Measurements from ENCODE around the gene USP17L18.
"Not testable (repeated sequence)": the region's sequence is repeated elsewhere in the genome, so short reads cannot be mapped to it uniquely, and the experiment has no call there.

Gene USP17L18, protein sequence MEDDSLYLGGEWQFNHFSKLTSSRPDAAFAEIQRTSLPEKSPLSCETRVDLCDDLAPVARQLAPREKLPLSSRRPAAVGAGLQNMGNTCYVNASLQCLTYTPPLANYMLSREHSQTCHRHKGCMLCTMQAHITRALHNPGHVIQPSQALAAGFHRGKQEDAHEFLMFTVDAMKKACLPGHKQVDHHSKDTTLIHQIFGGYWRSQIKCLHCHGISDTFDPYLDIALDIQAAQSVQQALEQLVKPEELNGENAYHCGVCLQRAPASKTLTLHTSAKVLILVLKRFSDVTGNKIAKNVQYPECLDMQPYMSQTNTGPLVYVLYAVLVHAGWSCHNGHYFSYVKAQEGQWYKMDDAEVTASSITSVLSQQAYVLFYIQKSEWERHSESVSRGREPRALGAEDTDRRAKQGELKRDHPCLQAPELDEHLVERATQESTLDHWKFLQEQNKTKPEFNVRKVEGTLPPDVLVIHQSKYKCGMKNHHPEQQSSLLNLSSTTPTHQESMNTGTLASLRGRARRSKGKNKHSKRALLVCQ

DNA sequence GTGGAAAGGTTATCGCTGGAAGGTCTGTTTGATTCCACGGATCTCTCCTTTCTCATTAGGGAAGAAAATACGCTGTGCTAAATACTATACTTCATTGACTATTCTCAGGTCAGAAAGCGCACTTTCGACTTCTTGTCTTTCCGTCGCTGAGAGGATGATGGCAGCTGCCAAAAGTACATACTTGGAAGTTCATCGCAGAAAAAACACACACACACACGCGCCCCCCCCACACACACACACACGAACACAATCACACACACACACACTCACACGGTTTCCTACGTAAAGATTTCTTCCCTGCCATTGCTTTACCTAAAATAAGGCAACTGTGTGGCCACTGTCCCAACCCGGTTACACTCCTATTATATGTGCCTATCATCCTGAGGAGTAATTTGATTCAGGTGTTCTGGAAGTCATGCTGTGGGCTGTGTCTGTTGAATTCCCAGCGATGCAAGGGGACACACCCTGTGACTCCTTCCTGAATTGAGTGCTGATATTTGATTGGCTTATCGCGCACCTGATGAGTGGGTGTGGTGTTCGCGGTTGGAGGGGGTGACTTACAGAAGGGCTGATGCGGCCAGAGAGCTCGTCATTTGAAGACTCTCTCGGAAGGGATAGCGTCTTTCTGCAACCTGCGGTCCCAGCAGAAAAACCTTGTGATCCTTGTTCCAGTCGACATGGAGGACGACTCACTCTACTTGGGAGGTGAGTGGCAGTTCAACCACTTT is at the start of gene USP17L18:
Gene USP17L18, plus strand, starts transcription at position 678 of the 728 bp plus-strand sequence. Its CDS starts 0 bp downstream, at position 678.
- DNase-seq (ENCODE audit: low read depth): not testable (repeated sequence)

DNA sequence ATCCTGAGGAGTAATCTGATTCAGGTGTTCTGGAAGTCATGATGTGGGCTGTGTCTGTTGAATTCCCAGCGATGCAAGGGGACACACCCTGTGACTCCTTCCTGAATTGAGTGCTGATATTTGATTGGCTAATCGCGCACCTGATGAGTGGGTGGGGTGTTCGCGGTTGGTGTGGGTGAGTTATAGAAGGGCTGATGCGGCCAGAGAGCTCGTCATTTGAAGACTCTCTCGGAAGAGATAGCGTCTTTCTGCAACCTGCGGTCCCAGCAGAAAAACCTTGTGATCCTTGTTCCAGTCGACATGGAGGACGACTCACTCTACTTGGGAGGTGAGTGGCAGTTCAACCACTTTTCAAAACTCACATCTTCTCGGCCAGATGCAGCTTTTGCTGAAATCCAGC is 38.1 kb upstream of the USP17L18 start, which contains the start of gene USP17L10:
Gene USP17L10, plus strand, starts transcription at position 301 of the 400 bp plus-strand sequence. Its CDS starts 0 bp downstream, at position 301.
- not testable (repeated sequence) for DNase-seq (ENCODE audit: low read depth)

DNA sequence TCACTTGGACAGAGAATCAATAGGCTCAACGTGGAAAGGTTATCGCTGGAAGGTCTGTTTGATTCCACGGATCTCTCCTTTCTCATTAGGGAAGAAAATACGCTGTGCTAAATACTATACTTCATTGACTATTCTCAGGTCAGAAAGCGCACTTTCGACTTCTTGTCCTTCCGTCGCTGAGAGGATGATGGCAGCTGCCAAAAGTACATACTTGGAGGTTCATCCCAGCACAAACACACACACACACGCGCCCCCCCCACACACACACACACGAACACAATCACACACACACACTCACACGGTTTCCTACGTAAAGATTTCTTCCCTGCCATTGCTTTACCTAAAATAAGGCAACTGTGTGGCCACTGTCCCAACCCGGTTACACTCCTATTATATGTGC is 33.7 kb upstream of the USP17L18 start:
- not testable (repeated sequence) for DNase-seq (ENCODE audit: low read depth)

DNA sequence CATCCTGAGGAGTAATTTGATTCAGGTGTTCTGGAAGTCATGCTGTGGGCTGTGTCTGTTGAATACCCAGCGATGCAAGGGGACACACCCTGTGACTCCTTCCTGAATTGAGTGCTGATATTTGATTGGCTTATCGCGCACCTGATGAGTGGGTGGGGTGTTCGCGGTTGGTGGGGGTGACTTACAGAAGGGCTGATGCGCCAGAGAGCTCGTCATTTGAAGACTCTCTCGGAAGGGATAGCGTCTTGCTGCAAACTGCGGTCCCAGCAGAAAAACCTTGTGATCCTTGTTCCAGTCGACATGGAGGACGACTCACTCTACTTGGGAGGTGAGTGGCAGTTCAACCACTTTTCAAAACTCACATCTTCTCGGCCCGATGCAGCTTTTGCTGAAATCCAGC is 33.3 kb upstream of the USP17L18 start, which contains the start of gene USP17L11:
Gene USP17L11, plus strand, starts transcription at position 301 of the 400 bp plus-strand sequence. Its CDS starts 0 bp downstream, at position 301.
- DNase-seq (ENCODE audit: low read depth): not testable (repeated sequence)

DNA sequence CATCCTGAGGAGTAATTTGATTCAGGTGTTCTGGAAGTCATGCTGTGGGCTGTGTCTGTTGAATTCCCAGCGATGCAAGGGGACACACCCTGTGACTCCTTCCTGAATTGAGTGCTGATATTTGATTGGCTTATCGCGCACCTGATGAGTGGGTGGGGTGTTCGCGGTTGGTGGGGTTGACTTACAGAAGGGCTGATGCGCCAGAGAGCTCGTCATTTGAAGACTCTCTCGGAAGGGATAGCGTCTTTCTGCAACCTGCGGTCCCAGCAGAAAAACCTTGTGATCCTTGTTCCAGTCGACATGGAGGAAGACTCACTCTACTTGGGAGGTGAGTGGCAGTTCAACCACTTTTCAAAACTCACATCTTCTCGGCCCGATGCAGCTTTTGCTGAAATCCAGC is 28.6 kb upstream of the USP17L18 start, which contains the start of gene USP17L12:
Gene USP17L12, plus strand, starts transcription at position 301 of the 400 bp plus-strand sequence. Its CDS starts 0 bp downstream, at position 301.
- DNase-seq (ENCODE audit: low read depth): not testable (repeated sequence)

DNA sequence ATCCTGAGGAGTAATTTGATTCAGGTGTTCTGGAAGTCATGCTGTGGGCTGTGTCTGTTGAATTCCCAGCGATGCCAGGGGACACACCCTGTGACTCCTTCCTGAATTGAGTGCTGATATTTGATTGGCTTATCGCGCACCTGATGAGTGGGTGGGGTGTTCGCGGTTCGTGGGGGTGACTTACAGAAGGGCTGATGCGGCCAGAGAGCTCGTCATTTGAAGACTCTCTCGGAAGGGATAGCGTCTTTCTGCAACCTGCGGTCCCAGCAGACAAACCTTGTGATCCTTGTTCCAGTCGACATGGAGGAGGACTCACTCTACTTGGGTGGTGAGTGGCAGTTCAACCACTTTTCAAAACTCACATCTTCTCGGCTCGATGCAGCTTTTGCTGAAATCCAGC is 23.8 kb upstream of the USP17L18 start, which contains the start of gene USP17L13:
Gene USP17L13, plus strand, starts transcription at position 301 of the 400 bp plus-strand sequence. Its CDS starts 0 bp downstream, at position 301.
- not testable (repeated sequence) for DNase-seq (ENCODE audit: low read depth)

DNA sequence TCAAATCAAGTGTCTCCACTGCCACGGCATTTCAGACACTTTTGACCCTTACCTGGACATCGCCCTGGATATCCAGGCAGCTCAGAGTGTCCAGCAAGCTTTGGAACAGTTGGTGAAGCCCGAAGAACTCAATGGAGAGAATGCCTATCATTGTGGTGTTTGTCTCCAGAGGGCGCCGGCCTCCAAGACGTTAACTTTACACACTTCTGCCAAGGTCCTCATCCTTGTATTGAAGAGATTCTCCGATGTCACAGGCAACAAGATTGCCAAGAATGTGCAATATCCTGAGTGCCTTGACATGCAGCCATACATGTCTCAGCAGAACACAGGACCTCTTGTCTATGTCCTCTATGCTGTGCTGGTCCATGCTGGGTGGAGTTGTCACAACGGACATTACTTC is 18.2 kb upstream of the USP17L18 start:
- DNase-seq (ENCODE audit: low read depth): not testable (repeated sequence)

DNA sequence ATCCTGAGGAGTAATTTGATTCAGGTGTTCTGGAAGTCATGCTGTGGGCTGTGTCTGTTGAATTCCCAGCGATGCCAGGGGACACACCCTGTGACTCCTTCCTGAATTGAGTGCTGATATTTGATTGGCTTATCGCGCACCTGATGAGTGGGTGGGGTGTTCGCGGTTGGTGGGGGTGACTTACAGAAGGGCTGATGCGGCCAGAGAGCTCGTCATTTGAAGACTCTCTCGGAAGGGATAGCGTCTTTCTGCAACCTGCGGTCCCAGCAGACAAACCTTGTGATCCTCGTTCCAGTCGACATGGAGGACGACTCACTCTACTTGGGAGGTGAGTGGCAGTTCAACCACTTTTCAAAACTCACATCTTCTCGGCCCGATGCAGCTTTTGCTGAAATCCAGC is 14.3 kb upstream of the USP17L18 start, which contains the start of gene USP17L15:
Gene USP17L15, plus strand, starts transcription at position 301 of the 400 bp plus-strand sequence. Its CDS starts 0 bp downstream, at position 301.
- DNase-seq (ENCODE audit: low read depth): not testable (repeated sequence)

DNA sequence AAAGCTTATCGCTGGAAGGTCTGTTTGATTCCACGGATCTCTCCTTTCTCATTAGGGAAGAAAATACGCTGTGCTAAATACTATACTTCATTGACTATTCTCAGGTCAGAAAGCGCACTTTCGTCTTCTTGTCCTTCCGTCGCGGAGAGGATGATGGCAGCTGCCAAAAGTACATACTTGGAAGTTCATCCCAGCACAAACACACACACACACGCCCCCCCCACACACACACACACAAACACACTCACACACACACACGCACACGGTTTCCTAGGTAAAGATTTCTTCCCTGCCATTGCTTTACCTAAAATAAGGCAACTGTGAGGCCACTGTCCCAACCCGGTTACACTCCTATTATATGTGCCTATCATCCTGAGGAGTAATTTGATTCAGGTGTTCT is 10.0 kb upstream of the USP17L18 start:
- not testable (repeated sequence) for DNase-seq (ENCODE audit: low read depth)

DNA sequence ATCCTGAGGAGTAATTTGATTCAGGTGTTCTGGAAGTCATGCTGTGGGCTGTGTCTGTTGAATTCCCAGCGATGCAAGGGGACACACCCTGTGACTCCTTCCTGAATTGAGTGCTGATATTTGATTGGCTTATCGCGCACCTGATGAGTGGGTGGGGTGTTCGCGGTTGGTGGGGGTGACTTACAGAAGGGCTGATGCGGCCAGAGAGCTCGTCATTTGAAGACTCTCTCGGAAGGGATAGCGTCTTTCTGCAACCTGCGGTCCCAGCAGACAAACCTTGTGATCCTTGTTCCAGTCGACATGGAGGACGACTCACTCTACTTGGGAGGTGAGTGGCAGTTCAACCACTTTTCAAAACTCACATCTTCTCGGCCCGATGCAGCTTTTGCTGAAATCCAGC is 4.9 kb upstream of the USP17L18 start, which contains the start of gene USP17L17:
Gene USP17L17, plus strand, starts transcription at position 301 of the 400 bp plus-strand sequence. Its CDS starts 0 bp downstream, at position 301.
- not testable (repeated sequence) for DNase-seq (ENCODE audit: low read depth)

DNA sequence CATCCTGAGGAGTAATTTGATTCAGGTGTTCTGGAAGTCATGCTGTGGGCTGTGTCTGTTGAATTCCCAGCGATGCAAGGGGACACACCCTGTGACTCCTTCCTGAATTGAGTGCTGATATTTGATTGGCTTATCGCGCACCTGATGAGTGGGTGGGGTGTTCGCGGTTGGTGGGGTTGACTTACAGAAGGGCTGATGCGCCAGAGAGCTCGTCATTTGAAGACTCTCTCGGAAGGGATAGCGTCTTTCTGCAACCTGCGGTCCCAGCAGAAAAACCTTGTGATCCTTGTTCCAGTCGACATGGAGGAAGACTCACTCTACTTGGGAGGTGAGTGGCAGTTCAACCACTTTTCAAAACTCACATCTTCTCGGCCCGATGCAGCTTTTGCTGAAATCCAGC is 4.6 kb downstream of the USP17L18 start, which contains the start of gene USP17L19:
Gene USP17L19, plus strand, starts transcription at position 301 of the 400 bp plus-strand sequence. Its CDS starts 0 bp downstream, at position 301.
- DNase-seq (ENCODE audit: low read depth): not testable (repeated sequence)

DNA sequence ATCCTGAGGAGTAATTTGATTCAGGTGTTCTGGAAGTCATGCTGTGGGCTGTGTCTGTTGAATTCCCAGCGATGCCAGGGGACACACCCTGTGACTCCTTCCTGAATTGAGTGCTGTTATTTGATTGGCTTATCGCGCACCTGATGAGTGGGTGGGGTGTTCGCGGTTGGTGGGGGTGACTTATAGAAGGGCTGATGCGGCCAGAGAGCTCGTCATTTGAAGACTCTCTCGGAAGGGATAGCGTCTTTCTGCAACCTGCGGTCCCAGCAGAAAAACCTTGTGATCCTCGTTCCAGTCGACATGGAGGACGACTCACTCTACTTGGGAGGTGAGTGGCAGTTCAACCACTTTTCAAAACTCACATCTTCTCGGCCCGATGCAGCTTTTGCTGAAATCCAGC is 9.4 kb downstream of the USP17L18 start, which contains the start of gene USP17L20:
Gene USP17L20, plus strand, starts transcription at position 301 of the 400 bp plus-strand sequence. Its CDS starts 0 bp downstream, at position 301.
- not testable (repeated sequence) for DNase-seq (ENCODE audit: low read depth)

DNA sequence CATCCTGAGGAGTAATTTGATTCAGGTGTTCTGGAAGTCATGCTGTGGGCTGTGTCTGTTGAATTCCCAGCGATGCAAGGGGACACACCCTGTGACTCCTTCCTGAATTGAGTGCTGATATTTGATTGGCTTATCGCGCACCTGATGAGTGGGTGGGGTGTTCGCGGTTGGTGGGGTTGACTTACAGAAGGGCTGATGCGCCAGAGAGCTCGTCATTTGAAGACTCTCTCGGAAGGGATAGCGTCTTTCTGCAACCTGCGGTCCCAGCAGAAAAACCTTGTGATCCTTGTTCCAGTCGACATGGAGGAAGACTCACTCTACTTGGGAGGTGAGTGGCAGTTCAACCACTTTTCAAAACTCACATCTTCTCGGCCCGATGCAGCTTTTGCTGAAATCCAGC is 14.1 kb downstream of the USP17L18 start, which contains the start of gene USP17L21:
Gene USP17L21, plus strand, starts transcription at position 301 of the 400 bp plus-strand sequence. Its CDS starts 0 bp downstream, at position 301.
- DNase-seq (ENCODE audit: low read depth): not testable (repeated sequence)

DNA sequence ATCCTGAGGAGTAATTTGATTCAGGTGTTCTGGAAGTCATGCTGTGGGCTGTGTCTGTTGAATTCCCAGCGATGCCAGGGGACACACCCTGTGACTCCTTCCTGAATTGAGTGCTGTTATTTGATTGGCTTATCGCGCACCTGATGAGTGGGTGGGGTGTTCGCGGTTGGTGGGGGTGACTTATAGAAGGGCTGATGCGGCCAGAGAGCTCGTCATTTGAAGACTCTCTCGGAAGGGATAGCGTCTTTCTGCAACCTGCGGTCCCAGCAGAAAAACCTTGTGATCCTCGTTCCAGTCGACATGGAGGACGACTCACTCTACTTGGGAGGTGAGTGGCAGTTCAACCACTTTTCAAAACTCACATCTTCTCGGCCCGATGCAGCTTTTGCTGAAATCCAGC is 18.9 kb downstream of the USP17L18 start, which contains the start of gene USP17L22:
Gene USP17L22, plus strand, starts transcription at position 301 of the 400 bp plus-strand sequence. Its CDS starts 0 bp downstream, at position 301.
- not testable (repeated sequence) for DNase-seq (ENCODE audit: low read depth)

DNA sequence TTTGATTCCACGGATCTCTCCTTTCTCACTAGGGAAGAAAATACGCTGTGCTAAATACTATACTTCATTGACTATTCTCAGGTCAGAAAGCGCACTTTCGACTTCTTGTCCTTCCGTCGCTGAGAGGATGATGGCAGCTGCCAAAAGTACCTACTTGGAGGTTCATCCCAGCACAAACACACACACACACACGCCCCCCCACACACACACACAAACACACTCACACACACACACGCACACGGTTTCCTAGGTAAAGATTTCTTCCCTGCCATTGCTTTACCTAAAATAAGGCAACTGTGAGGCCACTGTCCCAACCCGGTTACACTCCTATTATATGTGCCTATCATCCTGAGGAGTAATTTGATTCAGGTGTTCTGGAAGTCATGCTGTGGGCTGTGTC is 23.3 kb downstream of the USP17L18 start:
- DNase-seq (ENCODE audit: low read depth): not testable (repeated sequence)
